HepG2 (cell line): ENCODE measurements around the gene ABCA13.

Experiments used
- JUND ChIP-seq: sonication (generic); formaldehyde crosslinking; IDR thresholded peaks from 2 replicates; pipeline ENCODE4 v1.8.0; 2022; ENCODE audit warnings: mild to moderate bottlenecking, missing genetic modification reagents
- TF ChIP-seq, protein P1 (sequence below): sonication (generic); formaldehyde crosslinking; IDR thresholded peaks from 2 replicates; pipeline ENCODE4 v1.5.0; 2020; ENCODE audit warnings: mild to moderate bottlenecking, missing genetic modification reagents, moderate library complexity

DNA sequence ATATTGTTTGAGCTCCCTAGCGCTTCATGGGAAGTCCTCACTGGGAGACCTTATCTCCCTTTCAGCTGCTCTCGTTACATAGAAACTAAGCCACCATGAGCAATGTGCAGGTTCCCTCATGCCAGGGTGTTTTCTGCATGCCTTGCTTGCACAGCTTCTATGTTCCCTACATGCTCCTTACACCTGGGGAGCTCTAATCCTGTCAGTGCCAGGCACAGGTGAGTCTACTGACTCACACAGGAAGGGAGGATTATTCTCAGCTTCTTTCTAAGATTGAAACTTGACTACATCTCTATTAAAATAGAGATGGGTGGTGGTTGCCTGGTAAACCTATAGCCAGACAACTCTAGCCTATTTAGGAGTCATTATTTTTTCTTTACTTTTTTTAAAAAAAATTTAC, 377.4 kb downstream of the ABCA13 start:
- TF ChIP-seq JUND: no peak
- TF ChIP-seq, protein P1, sequence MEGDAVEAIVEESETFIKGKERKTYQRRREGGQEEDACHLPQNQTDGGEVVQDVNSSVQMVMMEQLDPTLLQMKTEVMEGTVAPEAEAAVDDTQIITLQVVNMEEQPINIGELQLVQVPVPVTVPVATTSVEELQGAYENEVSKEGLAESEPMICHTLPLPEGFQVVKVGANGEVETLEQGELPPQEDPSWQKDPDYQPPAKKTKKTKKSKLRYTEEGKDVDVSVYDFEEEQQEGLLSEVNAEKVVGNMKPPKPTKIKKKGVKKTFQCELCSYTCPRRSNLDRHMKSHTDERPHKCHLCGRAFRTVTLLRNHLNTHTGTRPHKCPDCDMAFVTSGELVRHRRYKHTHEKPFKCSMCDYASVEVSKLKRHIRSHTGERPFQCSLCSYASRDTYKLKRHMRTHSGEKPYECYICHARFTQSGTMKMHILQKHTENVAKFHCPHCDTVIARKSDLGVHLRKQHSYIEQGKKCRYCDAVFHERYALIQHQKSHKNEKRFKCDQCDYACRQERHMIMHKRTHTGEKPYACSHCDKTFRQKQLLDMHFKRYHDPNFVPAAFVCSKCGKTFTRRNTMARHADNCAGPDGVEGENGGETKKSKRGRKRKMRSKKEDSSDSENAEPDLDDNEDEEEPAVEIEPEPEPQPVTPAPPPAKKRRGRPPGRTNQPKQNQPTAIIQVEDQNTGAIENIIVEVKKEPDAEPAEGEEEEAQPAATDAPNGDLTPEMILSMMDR (CRISPR knock-in tag): no peak
